Motor neuron (in vitro differentiated cells): Measurements from ENCODE around the gene ZCCHC14. TPM values are rescaled to one million over a fixed set of nuclear protein-coding genes. Genes with fewer than 3 reads are reported as not detected.

Source experiments
- ATAC-seq, 8 experiments: fragments of 200-7000 bp; cut with Tn5 transposase; replicated peaks in 6 of 8; 2 replicates each; pipeline ENCODE4 v1.8.0; 2021; ENCODE audit warnings: mild to moderate bottlenecking in 8 of 8, moderate library complexity in 8 of 8
- H3K27ac ChIP-seq, 2 donors: fragments of 250-450 bp; sonication (Bioruptor Pico); 2 replicates each; pipeline ENCODE4 v1.9.0; 2021; ENCODE audit warnings: antibody characterized with exemption in 2 of 2, mild to moderate bottlenecking in 2 of 2, moderate library complexity in 1 of 2
- H3K4me1 ChIP-seq, 2 donors: fragments of 250-450 bp; sonication (Bioruptor Pico); replicated peaks in 1 of 2; 2 replicates each; pipeline ENCODE4 v1.6.1; 2021; ENCODE audit warnings: antibody characterized with exemption in 2 of 2, mild to moderate bottlenecking in 2 of 2, moderate library complexity in 1 of 2
- H3K4me3 ChIP-seq, 5 donors: fragments of 250-450 bp; sonication (Bioruptor Pico); 2 replicates each; pipeline ENCODE4 v1.9.0; 2021; ENCODE audit warnings: antibody characterized with exemption in 5 of 5, mild to moderate bottlenecking in 5 of 5, moderate library complexity in 4 of 5
- WGBS, 10 experiments: fragments of 450-650 bp; shearing (Covaris generic); methylation state at CpG; one replicate each; pipeline ENCODE4 v1.0.0; 2022; 5-methylcytosine and 5-hydroxymethylcytosine counted together
- in situ Hi-C, 9 experiments: fragments of 400-800 bp; cut with MboI; loops; one replicate each; pipeline ENCODE4 v1.15.0; 2021; ENCODE audit warnings: low sequenced_read_pairs in 9 of 9, low pct_unique_long_range_greater_than_20kb in 2 of 9; ENCODE audit not compliant: unreplicated experiment in 9 of 9
- total RNA-seq, 8 experiments: library from RNA; unstranded; fragments of 300-600 nt; gene quantifications; 2 replicates each; pipeline versions ENCODE4 v1.2.3 to v1.2.4, GENCODE V29; 2022

ZCCHC14 gene
- total RNA-seq, 8 experiments from 2014 or later: 11.2 to 30.3 (median 17.0) TPM

GRCh38 chr16:87420026-87421002 lies 72.5 kb downstream of the ZCCHC14 start:
- no peak for ATAC-seq
- no peak overlapping the region for H3K4me3 ChIP-seq
- peaks cover 3 to 7% of the 10 kb centered on the region in 2 donors for H3K4me1 ChIP-seq
- 39 to 100% (median 92%) methylated on average over 2 to 13 of the region's 25 CpGs; no CpG with 5 or more reads in 1 of the 10 experiments for WGBS, 10 experiments
- in situ Hi-C loops: loop anchor here in 1 of 9 experiments (25.0 kb wide), 1 partner anchor 217 kb away; no protein-coding TSS in a partner anchor
- no peak overlapping the region for H3K27ac ChIP-seq

GRCh38 chr16:87418644-87419043 lies 74.2 kb downstream of the ZCCHC14 start:
- no peak for ATAC-seq
- no peak overlapping the region for H3K4me3 ChIP-seq
- no peaks in the 10 kb centered on the region for H3K4me1 ChIP-seq
- 77 to 100% (median 90%) methylated on average over 1 to 6 of the region's 6 CpGs; no CpG with 5 or more reads in 3 of the 10 experiments for WGBS, 10 experiments
- H3K27ac ChIP-seq: no peak overlapping the region
- in situ Hi-C loops: loop anchor here in 1 of 9 experiments (25.0 kb wide), 1 partner anchor 219 kb away; no protein-coding TSS in a partner anchor

- Histone ChIP-seq H3K4me3 (no peak overlapping the region), H3K4me1 (no peaks in the 10 kb centered on the region), H3K27ac (no peak overlapping the region)
- in situ Hi-C loops: loop anchor here in 1 of 9 experiments (25.0 kb wide), 1 partner anchor 219 kb away; no protein-coding TSS in a partner anchor
- WGBS, 10 experiments: 88 to 100% (median 93%) methylated on average over 1 to 13 of the region's 18 CpGs; no CpG with 5 or more reads in 3 of the 10 experiments
- ATAC-seq: no peak
Observed at GRCh38 chr16:87418216-87418615, 74.6 kb downstream of the ZCCHC14 start.

GRCh38 chr16:87417528-87417910 lies 75.3 kb downstream of the ZCCHC14 start:
- 100% methylated on average over 1 of the region's 13 CpGs; no CpG with 5 or more reads in 8 of the 10 experiments for WGBS, 10 experiments
- Histone ChIP-seq H3K4me1 (no peaks in the 10 kb centered on the region), H3K4me3 (no peak overlapping the region), H3K27ac (no peak overlapping the region)
- peak in 2 of 8 experiments; percentile 25 to 27 for ATAC-seq
- in situ Hi-C loops: loop anchor here in 1 of 9 experiments (25.0 kb wide), 1 partner anchor 220 kb away; no protein-coding TSS in a partner anchor

- H3K27ac ChIP-seq: no peak overlapping the region
- H3K4me3 ChIP-seq: no peak overlapping the region
- peak in 2 of 8 experiments; percentile 19 to 71 for ATAC-seq
- 54 to 100% (median 82%) methylated on average over 1 to 16 of the region's 23 CpGs; no CpG with 5 or more reads in 1 of the 10 experiments for WGBS, 10 experiments
- H3K4me1 ChIP-seq: no peaks in the 10 kb centered on the region
- in situ Hi-C loops: loop anchor here in 1 of 9 experiments (25.0 kb wide), 1 partner anchor 220 kb away; no protein-coding TSS in a partner anchor
Observed at GRCh38 chr16:87416826-87417527, 75.8 kb downstream of the ZCCHC14 start.

- in situ Hi-C loops: loop anchor here in 1 of 9 experiments (25.0 kb wide), 1 partner anchor 222 kb away; no protein-coding TSS in a partner anchor
- 72 to 100% (median 89%) methylated on average over 1 to 5 of the region's 9 CpGs; no CpG with 5 or more reads in 5 of the 10 experiments for WGBS, 10 experiments
- H3K4me3 ChIP-seq: no peak overlapping the region
- H3K27ac ChIP-seq: no peak overlapping the region
- no peaks in the 10 kb centered on the region for H3K4me1 ChIP-seq
- ATAC-seq: no peak
Observed at GRCh38 chr16:87415441-87415840, 77.4 kb downstream of the ZCCHC14 start.

- H3K27ac ChIP-seq: no peak overlapping the region
- no peaks in the 10 kb centered on the region for H3K4me1 ChIP-seq
- WGBS, 10 experiments: 83 to 100% (median 100%) methylated on average over 1 to 5 of the region's 24 CpGs; no CpG with 5 or more reads in 7 of the 10 experiments
- in situ Hi-C loops: loop anchor here in 1 of 9 experiments (25.0 kb wide), 1 partner anchor 223 kb away; no protein-coding TSS in a partner anchor
- ATAC-seq: peak in 1 of 8 experiments; percentile 61
- H3K4me3 ChIP-seq: no peak overlapping the region
Observed at GRCh38 chr16:87414251-87414680, 78.6 kb downstream of the ZCCHC14 start.

- Histone ChIP-seq H3K27ac (no peak overlapping the region), H3K4me1 (no peaks in the 10 kb centered on the region), H3K4me3 (no peak overlapping the region)
- peak in 4 of 8 experiments; percentile 6 to 30 (median 24) for ATAC-seq
- in situ Hi-C loops: loop anchor here in 1 of 9 experiments (25.0 kb wide), 1 partner anchor 224 kb away; no protein-coding TSS in a partner anchor
- 80 to 100% (median 100%) methylated on average over 1 to 3 of the region's 27 CpGs; no CpG with 5 or more reads in 6 of the 10 experiments for WGBS, 10 experiments
Observed at GRCh38 chr16:87412996-87413421, 79.8 kb downstream of the ZCCHC14 start.

GRCh38 chr16:87412371-87412995 lies 80.3 kb downstream of the ZCCHC14 start:
- H3K4me1 ChIP-seq: no peaks in the 10 kb centered on the region
- in situ Hi-C loops: loop anchor here in 1 of 9 experiments (25.0 kb wide), 1 partner anchor 225 kb away; no protein-coding TSS in a partner anchor
- no peak overlapping the region for H3K27ac ChIP-seq
- H3K4me3 ChIP-seq: no peak overlapping the region
- WGBS, 10 experiments: 80 to 100% (median 93%) methylated on average over 1 to 16 of the region's 31 CpGs; no CpG with 5 or more reads in 5 of the 10 experiments
- ATAC-seq: peak in 5 of 8 experiments; percentile 4 to 33 (median 28)

- H3K4me1 ChIP-seq: no peaks in the 10 kb centered on the region
- 89 to 100% (median 96%) methylated on average over 2 to 16 of the region's 49 CpGs; no CpG with 5 or more reads in 2 of the 10 experiments for WGBS, 10 experiments
- ATAC-seq: peak in 5 of 8 experiments; percentile 13 to 23 (median 19)
- H3K4me3 ChIP-seq: no peak overlapping the region
- in situ Hi-C loops: loop anchor here in 1 of 9 experiments (25.0 kb wide), 1 partner anchor 226 kb away; no protein-coding TSS in a partner anchor
- H3K27ac ChIP-seq: no peak overlapping the region
Observed at GRCh38 chr16:87411375-87412271, 81.2 kb downstream of the ZCCHC14 start.

- 83 to 100% (median 93%) methylated on average over 1 to 4 of the region's 14 CpGs; no CpG with 5 or more reads in 5 of the 10 experiments for WGBS, 10 experiments
- peak in 2 of 8 experiments; percentile 12 to 25 for ATAC-seq
- in situ Hi-C loops: loop anchor here in 1 of 9 experiments (25.0 kb wide), 1 partner anchor 226 kb away; no protein-coding TSS in a partner anchor
- H3K27ac ChIP-seq: no peak overlapping the region
- no peaks in the 10 kb centered on the region for H3K4me1 ChIP-seq
- no peak overlapping the region for H3K4me3 ChIP-seq
Observed at GRCh38 chr16:87410968-87411367, 81.9 kb downstream of the ZCCHC14 start.
